Effector memory CD4-positive, alpha-beta T cell (primary cell): ENCODE measurements around the gene CHST12.

Experiments
- DNase-seq, 3 donors: peaks; one replicate each; pipeline ENCODE4 v3.0.0-alpha.2; 2020
- H3K27ac ChIP-seq: 2 replicates; pipeline ENCODE4 v1.7.0; 2013; ENCODE audit warnings: mild to moderate bottlenecking, low read length, moderate library complexity; ENCODE audit not compliant: insufficient read depth, poor library complexity, severe bottlenecking
- H3K27me3 ChIP-seq: replicated peaks from 2 replicates; pipeline ENCODE4 v1.7.0; 2013; ENCODE audit warnings: mild to moderate bottlenecking, low read length; ENCODE audit not compliant: insufficient read depth, control insufficient read depth, poor library complexity, severe bottlenecking
- H3K36me3 ChIP-seq: 2 replicates; pipeline ENCODE4 v1.7.0; 2013; ENCODE audit warnings: mild to moderate bottlenecking, low read length, moderate library complexity; ENCODE audit not compliant: control insufficient read depth, insufficient read depth
- H3K4me1 ChIP-seq: 2 replicates; pipeline ENCODE4 v1.7.0; 2013; ENCODE audit warnings: low read length, mild to moderate bottlenecking; ENCODE audit not compliant: control insufficient read depth, insufficient read depth, poor library complexity, severe bottlenecking
- H3K4me3 ChIP-seq: 2 replicates; pipeline ENCODE4 v1.7.0; 2013; ENCODE audit warnings: low read length, low read depth, mild to moderate bottlenecking; ENCODE audit not compliant: insufficient read depth, poor library complexity, severe bottlenecking
- H3K9me3 ChIP-seq: 2 replicates; pipeline ENCODE4 v1.7.0; 2013; ENCODE audit warnings: mild to moderate bottlenecking, low read length, moderate library complexity; ENCODE audit not compliant: control insufficient read depth

The CHST12 gene

DNA sequence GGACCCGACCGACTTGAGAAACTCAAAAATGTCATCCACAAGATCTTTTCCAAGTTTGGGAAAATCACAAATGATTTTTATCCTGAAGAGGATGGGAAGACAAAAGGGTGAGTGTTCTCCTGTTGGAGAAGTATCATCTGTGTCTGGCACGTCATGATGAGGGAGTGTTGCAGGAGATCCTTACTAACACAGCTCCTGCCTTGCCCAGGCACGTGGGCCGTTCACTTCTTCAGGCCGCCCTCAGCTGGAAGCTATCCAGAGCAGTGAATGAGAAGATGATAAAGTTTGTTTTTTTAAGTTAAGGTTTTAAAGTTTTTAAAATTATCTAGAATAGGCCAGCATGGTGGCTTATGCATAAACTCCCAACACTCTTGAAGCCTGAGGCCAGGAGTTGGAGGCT is 42.6 kb upstream of the CHST12 start:
- Histone ChIP-seq H3K36me3 (peaks cover 61% of the 10 kb centered on the region), H3K4me3 (no peak overlapping the region), H3K4me1 (peaks cover 28% of the 10 kb centered on the region), H3K27me3 (no peaks in the 10 kb centered on the region), H3K9me3 (no peaks in the 10 kb centered on the region), H3K27ac (no peak overlapping the region)
- DNase-seq: no peak

DNA sequence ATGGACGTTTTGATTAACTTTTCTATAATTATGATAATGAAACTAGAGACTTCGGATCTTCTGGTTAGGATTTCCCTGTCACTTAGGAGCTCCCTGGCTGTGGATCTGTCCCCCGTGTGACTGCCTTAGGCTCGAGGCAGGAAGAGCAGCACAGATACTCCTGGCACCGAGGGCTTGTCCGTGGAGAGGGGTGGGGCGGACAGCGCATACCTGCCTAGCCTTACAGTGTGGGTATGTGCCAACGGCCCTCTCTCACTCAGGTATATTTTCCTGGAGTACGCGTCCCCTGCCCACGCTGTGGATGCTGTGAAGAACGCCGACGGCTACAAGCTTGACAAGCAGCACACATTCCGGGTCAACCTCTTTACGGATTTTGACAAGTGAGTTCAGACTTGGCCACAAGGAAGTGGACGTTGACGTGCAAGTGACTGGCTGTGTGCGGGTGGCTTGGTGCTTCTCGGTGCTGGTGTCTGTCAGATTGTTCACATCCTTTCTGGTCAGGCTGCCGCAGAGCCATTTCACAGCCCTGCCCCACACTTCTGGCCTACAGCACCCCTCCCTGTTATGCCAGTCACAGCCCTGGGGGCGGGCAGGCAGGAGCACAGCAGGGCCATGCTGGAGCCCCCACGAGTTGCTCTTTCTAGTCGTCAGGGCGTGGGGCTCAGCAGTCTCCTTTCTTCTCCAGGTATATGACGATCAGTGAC is 40.9 kb upstream of the CHST12 start:
- H3K36me3 ChIP-seq: peaks cover 75% of the 10 kb centered on the region
- no peak for DNase-seq
- no peak overlapping the region for H3K27ac ChIP-seq
- H3K9me3 ChIP-seq: no peaks in the 10 kb centered on the region
- H3K27me3 ChIP-seq: no peaks in the 10 kb centered on the region
- H3K4me3 ChIP-seq: no peak overlapping the region
- H3K4me1 ChIP-seq: peaks cover 12% of the 10 kb centered on the region

DNA sequence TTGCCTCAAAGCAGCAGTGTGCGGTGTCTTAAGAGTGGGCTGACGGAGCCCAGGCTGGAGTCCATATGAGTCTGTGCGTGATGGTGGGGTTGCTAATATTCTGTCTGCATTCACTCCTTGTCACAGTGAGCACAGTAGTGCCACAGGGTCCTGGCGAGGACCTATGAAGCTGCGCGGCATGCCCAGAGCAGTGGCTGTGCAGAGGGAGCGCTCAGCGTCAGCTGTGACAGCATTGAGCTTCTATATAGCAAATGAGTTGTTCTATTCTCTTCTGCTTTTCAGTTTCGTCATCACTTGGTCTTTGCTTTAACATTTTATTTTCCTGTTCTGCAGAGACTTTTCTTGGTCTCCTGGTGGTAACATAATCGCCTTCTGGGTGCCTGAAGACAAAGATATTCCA is 34.3 kb upstream of the CHST12 start:
- H3K27ac ChIP-seq: no peak overlapping the region

DNA sequence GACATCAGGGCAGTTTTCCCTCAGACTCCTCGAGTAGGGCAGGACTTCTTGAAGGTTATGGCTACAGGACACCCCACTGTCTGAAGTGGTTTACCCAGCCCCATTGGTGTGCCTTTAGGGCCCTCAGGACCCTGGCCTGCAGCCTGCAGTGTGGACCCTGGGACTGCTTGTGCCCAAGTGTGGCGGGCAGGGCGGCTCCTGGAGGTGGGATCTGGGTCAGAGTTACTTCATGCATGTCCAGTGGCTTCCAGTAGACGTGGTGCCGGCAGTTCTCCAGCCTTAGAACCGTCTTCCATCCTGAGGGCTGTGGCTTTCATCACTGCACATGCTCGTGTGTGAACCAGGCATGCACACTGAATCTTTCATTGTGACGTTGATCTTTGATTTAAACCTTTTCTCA is 32.1 kb upstream of the CHST12 start:
- no peaks in the 10 kb centered on the region for H3K4me1 ChIP-seq
- no peaks in the 10 kb centered on the region for H3K27me3 ChIP-seq
- H3K27ac ChIP-seq: no peak overlapping the region
- DNase-seq: no peak
- H3K9me3 ChIP-seq: no peaks in the 10 kb centered on the region
- H3K4me3 ChIP-seq: no peak overlapping the region
- H3K36me3 ChIP-seq: peaks cover 96% of the 10 kb centered on the region

More for the DNA sequence above, 34.3 kb upstream of the CHST12 start:
- peaks cover 96% of the 10 kb centered on the region for H3K36me3 ChIP-seq
- H3K4me1 ChIP-seq: no peaks in the 10 kb centered on the region
- no peaks in the 10 kb centered on the region for H3K27me3 ChIP-seq
- no peaks in the 10 kb centered on the region for H3K9me3 ChIP-seq
- no peak for DNase-seq
- H3K4me3 ChIP-seq: no peak overlapping the region

DNA sequence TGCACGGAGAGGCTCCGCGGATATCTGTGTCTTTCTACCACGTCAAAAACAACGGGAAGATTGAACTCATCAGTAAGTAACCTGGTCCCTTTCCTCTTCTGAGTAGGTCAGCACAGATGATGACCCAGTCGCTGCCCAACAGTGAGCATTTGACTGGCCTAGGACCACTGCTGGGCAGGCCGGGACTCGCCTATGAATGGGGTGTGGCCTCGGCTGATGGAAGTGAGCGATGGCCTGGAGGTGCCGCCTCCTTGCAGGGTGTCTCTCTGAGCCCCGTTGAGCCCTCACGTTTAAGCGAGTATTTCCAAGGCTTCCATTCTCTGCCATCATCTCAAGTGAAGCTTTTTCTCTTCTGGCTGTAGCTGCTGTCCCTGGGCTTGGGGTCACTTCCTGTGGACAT is 30.7 kb upstream of the CHST12 start:
- H3K9me3 ChIP-seq: no peaks in the 10 kb centered on the region
- peaks cover 95% of the 10 kb centered on the region for H3K36me3 ChIP-seq
- no peaks in the 10 kb centered on the region for H3K27me3 ChIP-seq
- no peak overlapping the region for H3K4me3 ChIP-seq
- no peak for DNase-seq
- H3K4me1 ChIP-seq: no peaks in the 10 kb centered on the region
- H3K27ac ChIP-seq: no peak overlapping the region

DNA sequence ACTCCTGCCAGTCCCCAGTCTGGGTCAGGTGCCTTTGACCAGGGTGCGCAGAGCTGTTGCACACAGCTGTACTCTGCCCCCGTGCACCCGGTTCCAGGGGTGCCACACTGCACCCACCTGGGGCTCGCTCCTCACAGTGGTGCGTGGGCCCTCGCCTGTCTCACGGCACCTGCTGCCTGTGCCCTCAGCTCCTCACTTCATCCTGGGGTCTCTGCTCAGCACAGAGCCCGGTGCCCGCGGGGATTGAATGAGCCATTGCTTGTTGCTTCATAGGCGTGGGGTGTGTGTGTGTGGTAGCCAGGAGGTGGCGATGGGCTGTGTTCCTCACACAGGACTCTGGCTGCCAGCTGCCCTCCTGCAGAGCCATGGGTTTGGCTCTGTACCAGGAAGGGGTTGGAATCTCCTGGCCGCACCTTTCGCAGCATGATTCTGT is 30.3 kb upstream of the CHST12 start:
- no peak overlapping the region for H3K27ac ChIP-seq
- no peak overlapping the region for H3K4me3 ChIP-seq
- no peaks in the 10 kb centered on the region for H3K4me1 ChIP-seq
- DNase-seq: no peak
- peaks cover 92% of the 10 kb centered on the region for H3K36me3 ChIP-seq
- H3K27me3 ChIP-seq: no peaks in the 10 kb centered on the region
- H3K9me3 ChIP-seq: no peaks in the 10 kb centered on the region

DNA sequence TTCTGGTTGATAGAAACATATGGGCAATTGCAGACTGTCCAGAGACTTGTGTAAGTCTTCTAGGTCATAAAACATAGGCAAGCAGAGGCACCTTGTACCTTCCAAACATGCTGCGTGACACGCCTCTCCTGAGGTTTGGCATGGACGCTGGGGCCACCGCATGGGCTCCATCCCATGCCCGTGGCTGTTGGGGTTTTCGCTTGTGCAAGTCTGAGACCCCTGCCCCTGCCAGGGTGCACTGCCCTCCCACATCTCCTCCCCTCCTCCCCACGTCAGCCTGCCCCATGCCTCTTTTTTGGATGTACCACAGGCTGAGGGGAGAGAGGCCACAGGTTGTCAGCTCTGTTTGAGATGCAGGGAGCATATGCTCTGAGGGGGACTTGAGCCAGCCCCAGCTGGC is 29.8 kb upstream of the CHST12 start:
- Histone ChIP-seq H3K9me3 (no peaks in the 10 kb centered on the region), H3K27ac (no peak overlapping the region), H3K27me3 (no peaks in the 10 kb centered on the region), H3K4me1 (no peaks in the 10 kb centered on the region), H3K36me3 (peaks cover 92% of the 10 kb centered on the region), H3K4me3 (no peak overlapping the region)
- no peak for DNase-seq

DNA sequence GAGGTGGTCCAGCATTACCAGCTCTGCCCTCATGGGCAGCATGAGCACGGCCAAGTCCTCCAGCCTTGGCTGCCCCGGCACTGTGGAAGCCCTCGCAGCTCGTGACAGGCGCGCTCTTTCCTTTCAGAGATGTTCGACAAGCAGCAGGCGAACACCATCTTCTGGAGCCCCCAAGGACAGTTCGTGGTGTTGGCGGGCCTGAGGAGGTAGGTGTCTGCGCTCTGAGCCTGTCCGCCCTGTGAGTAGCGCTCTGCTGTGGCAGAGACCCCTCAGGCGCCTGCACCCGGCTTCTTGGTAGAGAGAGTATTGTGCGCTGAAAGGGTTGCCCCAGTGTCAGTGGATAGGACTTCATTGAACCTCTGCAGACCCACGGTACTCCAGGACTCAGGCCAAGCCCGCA is 29.0 kb upstream of the CHST12 start:
- H3K36me3 ChIP-seq: peaks cover 92% of the 10 kb centered on the region
- DNase-seq: no peak

DNA sequence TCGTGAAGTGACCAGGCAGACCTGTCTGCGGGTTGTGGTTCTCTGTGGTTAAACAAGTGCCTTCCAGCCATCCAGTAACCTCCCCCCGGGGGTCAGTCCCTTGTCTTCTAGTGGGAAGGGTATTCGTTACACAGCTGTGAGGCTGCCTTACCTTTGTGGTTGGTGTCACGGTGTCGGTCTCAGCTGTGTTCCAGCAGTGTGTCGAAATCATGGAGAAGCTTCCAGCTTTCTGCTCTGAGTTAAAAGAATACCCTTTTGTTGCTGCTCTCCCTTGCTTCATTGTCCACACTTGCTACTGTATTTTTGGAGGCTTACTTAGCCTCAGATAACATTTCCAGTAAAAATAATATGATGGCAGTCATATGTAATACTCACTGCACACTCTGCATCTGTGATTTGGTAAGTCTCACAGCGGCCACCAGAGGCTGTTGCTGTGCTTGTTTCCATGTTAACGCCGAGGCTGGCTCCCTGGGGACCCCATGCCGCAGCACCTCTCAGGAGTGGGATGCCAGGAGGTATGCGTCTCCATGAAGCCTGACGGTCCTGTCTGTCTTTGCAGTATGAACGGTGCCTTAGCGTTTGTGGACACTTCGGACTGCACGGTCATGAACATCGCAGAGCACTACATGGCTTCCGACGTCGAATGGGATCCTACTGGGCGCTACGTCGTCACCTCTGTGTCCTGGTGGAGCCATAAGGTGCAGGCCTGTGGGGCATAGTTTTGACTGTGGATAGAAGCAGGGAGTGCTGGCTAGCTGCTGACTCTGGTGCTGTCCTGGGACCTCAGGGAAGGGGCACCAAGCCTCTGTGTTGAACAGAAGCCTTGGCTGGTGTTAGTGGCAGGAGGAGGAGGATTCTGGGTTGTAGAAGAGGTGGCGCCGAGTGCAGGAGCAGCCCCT is 28.3 kb upstream of the CHST12 start:
- Histone ChIP-seq H3K27ac (no peak overlapping the region), H3K4me3 (no peak overlapping the region), H3K36me3 (peaks cover 92% of the 10 kb centered on the region), H3K27me3 (no peaks in the 10 kb centered on the region), H3K9me3 (no peaks in the 10 kb centered on the region), H3K4me1 (no peaks in the 10 kb centered on the region)
- no peak for DNase-seq

More for the DNA sequence above, 29.0 kb upstream of the CHST12 start:
- Histone ChIP-seq H3K27me3 (no peaks in the 10 kb centered on the region), H3K4me3 (no peak overlapping the region), H3K9me3 (no peaks in the 10 kb centered on the region), H3K4me1 (no peaks in the 10 kb centered on the region), H3K27ac (no peak overlapping the region)
